SK-N-SH (cell line): ENCODE data around the gene P2RY13.

Experiments
- CTCF ChIP-seq: fragments of 200-600 bp; sonication (generic); IDR thresholded peaks from 2 replicates; pipeline ENCODE4 v1.6.1; 2017; ENCODE audit warnings: antibody characterized with exemption, mild to moderate bottlenecking, moderate library complexity
- EP300 ChIP-seq, 2 experiments: IDR thresholded peaks; 2 replicates each; pipeline versions ENCODE4 v1.4.0 to v1.6.1; 2012; ENCODE audit warnings: borderline replicate concordance in 1 of 2, low read depth in 1 of 2, low read length in 1 of 2
- FOXJ3 ChIP-seq: sonication (generic); formaldehyde crosslinking; IDR thresholded peaks from 2 replicates; pipeline ENCODE4 v1.5.1; 2020; ENCODE audit warnings: mild to moderate bottlenecking, missing genetic modification reagents
- FOXM1 ChIP-seq: IDR thresholded peaks from 2 replicates; pipeline ENCODE4 v1.4.0; 2012; ENCODE audit warnings: low read depth, mild to moderate bottlenecking
- MAX ChIP-seq: IDR thresholded peaks from 2 replicates; pipeline ENCODE4 v1.4.0; 2012; ENCODE audit warnings: low read depth
- NRF1 ChIP-seq: IDR thresholded peaks from 2 replicates; pipeline ENCODE4 v1.6.1; 2012; ENCODE audit warnings: low read depth, mild to moderate bottlenecking, low read length
- RAD21 ChIP-seq: IDR thresholded peaks from 2 replicates; pipeline ENCODE4 v1.6.1; 2012; ENCODE audit warnings: mild to moderate bottlenecking, low read length
- RCOR1 ChIP-seq: fragments of 150-350 bp; IDR thresholded peaks from 2 replicates; pipeline ENCODE4 v1.6.1; 2017; ENCODE audit warnings: antibody characterized with exemption, low read length
- SIN3A ChIP-seq: IDR thresholded peaks from 2 replicates; pipeline ENCODE4 v1.6.1; 2012; ENCODE audit warnings: low read depth, mild to moderate bottlenecking, low read length, moderate library complexity, borderline replicate concordance
- SMC3 ChIP-seq: IDR thresholded peaks from 2 replicates; pipeline ENCODE4 v1.6.1; 2012; ENCODE audit warnings: low read depth, low read length, improper control_type of control experiment
- TF ChIP-seq, protein P1 (sequence below): fragments of 150-350 bp; IDR thresholded peaks from 2 replicates; pipeline ENCODE4 v1.6.1; 2016; ENCODE audit warnings: mild to moderate bottlenecking, low read depth, low read length

GRCh38 chr3:151318313-151318712, 11.0 kb downstream of the P2RY13 start:
- TF ChIP-seq MAX, result no peak
- peak in 1 of 2 experiments; percentile 49; a peak in 1 of 4 replicates for TF ChIP-seq EP300 (IDR thresholded peaks at IDR 0.05; ENCODE audit: borderline replicate concordance in 1 of 2, low read depth in 1 of 2, low read length in 1 of 2)
- no peak for TF ChIP-seq NRF1
- TF ChIP-seq CTCF, result no peak
- no peak for TF ChIP-seq SMC3
- TF ChIP-seq, protein P1, sequence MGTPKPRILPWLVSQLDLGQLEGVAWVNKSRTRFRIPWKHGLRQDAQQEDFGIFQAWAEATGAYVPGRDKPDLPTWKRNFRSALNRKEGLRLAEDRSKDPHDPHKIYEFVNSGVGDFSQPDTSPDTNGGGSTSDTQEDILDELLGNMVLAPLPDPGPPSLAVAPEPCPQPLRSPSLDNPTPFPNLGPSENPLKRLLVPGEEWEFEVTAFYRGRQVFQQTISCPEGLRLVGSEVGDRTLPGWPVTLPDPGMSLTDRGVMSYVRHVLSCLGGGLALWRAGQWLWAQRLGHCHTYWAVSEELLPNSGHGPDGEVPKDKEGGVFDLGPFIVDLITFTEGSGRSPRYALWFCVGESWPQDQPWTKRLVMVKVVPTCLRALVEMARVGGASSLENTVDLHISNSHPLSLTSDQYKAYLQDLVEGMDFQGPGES, result no peak
- no peak for TF ChIP-seq FOXJ3 (CRISPR knock-in tag)
- no peak for TF ChIP-seq RAD21
- no peak for TF ChIP-seq SIN3A
- TF ChIP-seq FOXM1, result no peak
- TF ChIP-seq RCOR1, result no peak
